ENCODE measurements around the gene IRAK2.

IRAK2 gene

DNA sequence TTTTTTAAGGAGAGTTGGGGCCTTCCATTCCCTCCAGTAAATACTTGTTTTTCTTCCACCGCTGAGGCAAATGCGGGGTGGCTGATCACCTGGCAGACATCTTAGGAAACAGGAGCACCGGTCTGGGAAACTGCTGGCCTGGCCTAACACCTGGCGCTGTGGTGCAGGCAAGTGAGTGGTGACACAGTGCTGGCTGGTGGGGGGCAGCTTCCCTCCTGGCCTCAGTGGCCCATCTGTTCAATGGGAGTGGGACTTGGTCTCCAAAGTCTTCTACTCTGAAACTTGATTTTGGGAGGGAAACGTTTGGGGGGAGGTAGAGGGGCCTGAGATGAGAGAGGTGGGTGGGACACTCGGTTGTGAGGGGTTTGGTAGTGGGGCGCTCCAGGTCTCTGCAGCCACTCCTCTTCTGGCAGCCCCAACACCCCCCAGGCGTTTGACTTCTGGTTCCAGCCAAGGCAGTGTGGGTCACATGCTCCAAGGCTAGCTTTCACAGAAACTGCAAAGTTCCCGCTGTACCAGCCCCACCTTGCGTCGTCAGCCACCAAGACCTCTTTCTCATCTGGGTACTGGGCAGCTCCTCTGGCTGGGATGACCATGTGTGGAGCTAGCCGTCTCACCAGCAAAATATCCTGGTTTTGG is 123.3 kb downstream of the IRAK2 start:
- TF ChIP-seq, protein P1, sequence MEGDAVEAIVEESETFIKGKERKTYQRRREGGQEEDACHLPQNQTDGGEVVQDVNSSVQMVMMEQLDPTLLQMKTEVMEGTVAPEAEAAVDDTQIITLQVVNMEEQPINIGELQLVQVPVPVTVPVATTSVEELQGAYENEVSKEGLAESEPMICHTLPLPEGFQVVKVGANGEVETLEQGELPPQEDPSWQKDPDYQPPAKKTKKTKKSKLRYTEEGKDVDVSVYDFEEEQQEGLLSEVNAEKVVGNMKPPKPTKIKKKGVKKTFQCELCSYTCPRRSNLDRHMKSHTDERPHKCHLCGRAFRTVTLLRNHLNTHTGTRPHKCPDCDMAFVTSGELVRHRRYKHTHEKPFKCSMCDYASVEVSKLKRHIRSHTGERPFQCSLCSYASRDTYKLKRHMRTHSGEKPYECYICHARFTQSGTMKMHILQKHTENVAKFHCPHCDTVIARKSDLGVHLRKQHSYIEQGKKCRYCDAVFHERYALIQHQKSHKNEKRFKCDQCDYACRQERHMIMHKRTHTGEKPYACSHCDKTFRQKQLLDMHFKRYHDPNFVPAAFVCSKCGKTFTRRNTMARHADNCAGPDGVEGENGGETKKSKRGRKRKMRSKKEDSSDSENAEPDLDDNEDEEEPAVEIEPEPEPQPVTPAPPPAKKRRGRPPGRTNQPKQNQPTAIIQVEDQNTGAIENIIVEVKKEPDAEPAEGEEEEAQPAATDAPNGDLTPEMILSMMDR (IDR thresholded peaks at IDR 0.05; ENCODE audit: low read depth, low read length) = no peak
- H3K4me3 ChIP-seq (replicated peaks in 1 of 2; ENCODE audit: low read depth in 2 of 2, low read length in 2 of 2) = no peak overlapping the region
- no peak for DNase-seq (ENCODE audit: low read depth in 2 of 2)

DNA sequence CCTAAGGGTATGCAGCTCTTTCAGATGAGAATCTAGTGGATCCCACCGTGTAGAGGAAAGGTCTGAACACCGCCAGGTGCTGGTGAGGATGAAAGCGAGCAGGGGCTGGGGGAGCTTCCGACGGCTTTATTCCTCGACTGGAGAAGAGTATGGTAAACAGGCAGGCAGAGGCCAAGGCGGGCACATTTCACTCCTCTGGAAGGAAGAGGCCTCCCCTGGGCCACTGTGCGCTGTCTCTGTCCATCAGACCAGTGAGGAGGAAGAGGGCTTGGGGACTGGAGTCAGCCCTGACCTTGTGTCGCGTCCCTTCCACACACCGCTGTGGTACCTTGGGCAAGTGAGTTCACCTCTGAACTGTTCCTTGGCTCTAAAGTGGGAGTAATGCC is 123.8 kb downstream of the IRAK2 start:
- TF ChIP-seq, protein P1 (IDR thresholded peaks at IDR 0.05; ENCODE audit: low read depth, low read length) = no peak
- no peak overlapping the region for H3K4me3 ChIP-seq (replicated peaks in 1 of 2; ENCODE audit: low read depth in 2 of 2, low read length in 2 of 2)
- no peak for DNase-seq (ENCODE audit: low read depth in 2 of 2)

DNA sequence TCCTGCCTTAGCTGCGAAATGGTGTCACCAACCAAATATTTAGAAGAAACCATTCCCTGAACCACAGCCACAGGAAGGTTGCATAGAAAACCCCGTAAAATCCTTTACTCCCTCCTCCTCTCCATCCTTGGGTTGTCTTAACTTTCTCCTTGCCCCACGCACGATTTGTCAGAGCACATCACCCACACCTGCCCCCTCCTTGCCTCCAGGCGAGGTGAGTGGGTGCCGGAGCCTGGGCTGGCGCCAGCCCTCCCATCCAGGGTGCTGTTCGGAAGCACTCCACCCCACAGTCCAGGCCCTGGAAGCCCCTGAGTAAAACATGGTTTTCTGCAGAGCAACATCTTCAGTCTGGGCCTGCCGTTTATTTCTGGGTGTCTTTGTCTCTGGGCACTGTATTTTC is 124.4 kb downstream of the IRAK2 start:
- no peak overlapping the region for H3K4me3 ChIP-seq (replicated peaks in 1 of 2; ENCODE audit: low read depth in 2 of 2, low read length in 2 of 2)

DNA sequence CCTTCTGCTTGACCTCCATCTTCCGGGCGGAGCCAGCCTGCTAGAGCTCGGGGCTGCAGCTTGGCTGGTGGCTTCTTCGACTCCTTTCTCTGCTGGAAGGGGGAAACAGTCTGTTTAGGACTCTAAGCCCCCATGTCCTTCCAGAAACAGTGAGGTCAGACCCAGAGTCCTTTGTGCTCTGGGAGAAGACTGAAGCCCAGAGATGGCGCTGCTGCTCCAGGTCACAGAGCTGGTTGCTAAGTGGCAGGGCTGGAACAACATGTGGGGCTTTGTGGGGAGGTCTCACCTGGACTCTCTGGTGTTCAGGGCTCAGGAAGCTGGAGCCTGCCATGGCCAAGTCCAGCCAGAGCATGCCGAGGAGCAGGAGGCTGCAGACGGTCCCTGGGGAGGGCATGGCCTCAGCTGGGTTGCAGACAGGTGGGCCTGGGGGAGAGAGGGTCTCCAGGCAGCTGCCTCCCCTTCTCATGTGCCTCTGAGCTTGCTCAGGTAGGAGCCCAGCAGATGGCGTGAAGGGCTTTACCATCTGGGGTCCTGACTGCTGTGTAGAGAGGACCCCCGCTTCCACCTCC is 125.2 kb downstream of the IRAK2 start:
- DNase-seq (ENCODE audit: low read depth in 2 of 2) = no peak
- TF ChIP-seq, protein P1 (IDR thresholded peaks at IDR 0.05; ENCODE audit: low read depth, low read length) = no peak
- no peak overlapping the region for H3K4me3 ChIP-seq (replicated peaks in 1 of 2; ENCODE audit: low read depth in 2 of 2, low read length in 2 of 2)

More for the DNA sequence above, 124.4 kb downstream of the IRAK2 start:
- no peak for DNase-seq (ENCODE audit: low read depth in 2 of 2)
- TF ChIP-seq, protein P1 (IDR thresholded peaks at IDR 0.05; ENCODE audit: low read depth, low read length) = no peak

DNA sequence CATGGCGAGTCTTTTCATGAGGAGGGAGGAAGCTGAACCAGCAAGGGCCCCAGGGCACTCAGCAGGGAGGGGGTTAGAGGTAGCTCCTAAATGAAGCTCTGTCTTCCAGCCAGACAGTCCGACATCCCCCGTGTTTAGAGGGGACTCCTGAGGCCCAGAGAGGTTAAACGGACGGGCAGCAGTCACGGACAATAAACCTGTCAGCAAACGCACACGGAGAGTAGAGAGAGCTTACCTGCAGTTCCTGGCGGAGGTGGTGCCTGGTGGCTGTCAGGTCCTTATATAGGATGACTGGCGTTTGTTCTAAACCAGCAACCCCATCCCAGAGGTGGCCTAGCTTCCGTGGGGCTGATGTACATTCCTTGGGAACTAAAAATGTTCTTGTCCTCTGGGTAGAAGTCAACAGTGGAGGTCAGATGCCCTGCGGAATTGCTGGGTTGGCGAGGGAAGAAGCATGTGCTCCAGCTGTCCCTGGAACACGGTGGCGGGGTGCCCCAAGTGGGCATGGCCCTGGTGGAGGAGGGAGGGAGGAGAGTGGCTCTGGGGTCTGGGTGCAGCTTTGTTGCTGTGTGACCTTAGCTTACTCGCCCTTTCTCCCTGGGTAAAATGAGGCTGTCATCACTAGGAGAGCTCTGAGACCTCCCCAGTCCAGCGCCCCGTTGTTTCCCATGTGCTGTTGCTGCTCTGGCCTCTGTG is 125.9 kb downstream of the IRAK2 start:
- TF ChIP-seq, protein P1 (IDR thresholded peaks at IDR 0.05; ENCODE audit: low read depth, low read length) = no peak
- DNase-seq (ENCODE audit: low read depth in 2 of 2) = no peak
- no peak overlapping the region for H3K4me3 ChIP-seq (replicated peaks in 1 of 2; ENCODE audit: low read depth in 2 of 2, low read length in 2 of 2)

DNA sequence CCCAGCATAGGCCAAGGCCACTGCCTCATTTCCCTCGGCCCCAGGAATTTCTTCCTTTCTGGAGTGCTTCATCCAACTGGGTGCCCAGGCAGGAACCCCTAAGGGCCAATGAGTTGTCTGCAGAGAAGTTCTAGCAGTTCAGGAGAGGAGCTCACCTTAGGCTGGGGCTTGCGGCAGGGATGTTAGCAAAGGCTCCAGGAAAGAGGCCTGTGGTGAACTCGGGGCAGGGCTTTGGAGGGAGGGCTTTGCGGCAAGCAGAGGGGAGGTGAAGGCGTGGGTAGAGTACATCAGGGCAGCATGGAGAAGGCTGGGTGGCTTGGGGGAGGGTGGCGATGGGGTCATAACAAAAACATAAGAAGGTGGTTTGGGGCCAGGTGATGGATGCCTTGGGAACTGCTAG is 126.9 kb downstream of the IRAK2 start:
- DNase-seq (ENCODE audit: low read depth in 2 of 2) = no peak
- TF ChIP-seq, protein P1 (IDR thresholded peaks at IDR 0.05; ENCODE audit: low read depth, low read length) = no peak
- H3K4me3 ChIP-seq (replicated peaks in 1 of 2; ENCODE audit: low read depth in 2 of 2, low read length in 2 of 2) = no peak overlapping the region
